Forelimb muscle (tissue), 1 donor: ENCODE results near the gene PI4KA. TPM values are rescaled to one million over a fixed set of nuclear protein-coding genes. Genes with fewer than 3 reads are reported as not detected.
"Not testable (repeated sequence)": the region's sequence is repeated elsewhere in the genome, so short reads cannot be mapped to it uniquely, and the experiment has no call there.

ENCODE experiments used
- DNase-seq: peaks from one replicate; pipeline ENCODE4 v3.0.0-alpha.2; 2013; ENCODE audit warnings: low read depth
- polyA plus RNA-seq: library from polyadenylated mRNA; unstranded; fragments of 120-200 nt; gene quantifications from one replicate; pipeline ENCODE4 v1.2.1, GENCODE V29; 2013; ENCODE audit not compliant: insufficient read length

Gene PI4KA
- polyA plus RNA-seq, 1 donor, result 30.3 TPM

- no peak for DNase-seq
Observed at GRCh38 chr22:20749453-20749852, 109.2 kb downstream of the PI4KA start.

- DNase-seq, result no peak
Observed at GRCh38 chr22:20748731-20749428, 109.7 kb downstream of the PI4KA start.

DNA sequence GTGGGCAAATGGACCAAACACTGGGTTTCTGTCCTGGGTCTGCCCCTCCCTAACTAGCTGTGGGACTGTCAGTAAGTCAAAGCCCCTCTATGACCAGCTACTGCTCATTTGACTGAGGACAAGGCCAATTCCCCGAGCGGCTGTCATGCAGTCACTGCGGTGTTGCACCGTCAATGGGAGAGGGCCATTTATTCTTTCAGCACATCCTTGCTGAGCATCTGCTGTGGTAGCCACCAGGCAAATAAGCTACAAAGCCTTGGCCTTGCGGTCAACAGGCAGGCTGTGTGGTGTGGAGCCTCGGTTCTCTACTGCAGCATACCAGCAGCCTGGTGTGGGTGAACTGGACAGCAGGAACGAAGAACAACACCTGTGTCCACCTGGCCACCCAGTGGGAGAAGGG, 110.5 kb downstream of the PI4KA start:
- DNase-seq, result no peak

DNA sequence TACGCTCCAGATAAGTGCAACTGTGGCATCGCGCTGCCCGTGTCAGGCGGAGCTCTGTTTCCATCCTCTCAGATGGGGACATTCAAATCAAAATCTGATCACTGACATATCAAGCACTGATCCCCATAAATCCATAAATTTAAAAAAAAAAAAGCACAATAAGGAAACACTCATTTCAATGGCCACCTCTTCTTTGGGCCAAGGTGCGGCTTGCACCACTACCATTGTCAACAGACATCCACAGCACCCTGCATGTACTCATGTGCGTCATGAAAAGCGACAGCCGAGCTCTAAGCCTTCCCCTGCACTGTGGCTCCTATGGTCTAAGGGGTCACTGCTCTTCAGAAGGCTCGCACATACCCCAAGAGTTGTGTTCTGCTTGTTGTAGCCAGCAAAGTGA, 111.4 kb downstream of the PI4KA start:
- DNase-seq, result no peak

- no peak for DNase-seq
Observed at GRCh38 chr22:20746431-20747189, 112.0 kb downstream of the PI4KA start.

- DNase-seq, result no peak
Observed at GRCh38 chr22:20745119-20745518, 113.5 kb downstream of the PI4KA start.

GRCh38 chr22:20744456-20744855, 114.2 kb downstream of the PI4KA start:
- no peak for DNase-seq

- DNase-seq, result no peak
Observed at GRCh38 chr22:20742764-20743163, 115.8 kb downstream of the PI4KA start.

DNA sequence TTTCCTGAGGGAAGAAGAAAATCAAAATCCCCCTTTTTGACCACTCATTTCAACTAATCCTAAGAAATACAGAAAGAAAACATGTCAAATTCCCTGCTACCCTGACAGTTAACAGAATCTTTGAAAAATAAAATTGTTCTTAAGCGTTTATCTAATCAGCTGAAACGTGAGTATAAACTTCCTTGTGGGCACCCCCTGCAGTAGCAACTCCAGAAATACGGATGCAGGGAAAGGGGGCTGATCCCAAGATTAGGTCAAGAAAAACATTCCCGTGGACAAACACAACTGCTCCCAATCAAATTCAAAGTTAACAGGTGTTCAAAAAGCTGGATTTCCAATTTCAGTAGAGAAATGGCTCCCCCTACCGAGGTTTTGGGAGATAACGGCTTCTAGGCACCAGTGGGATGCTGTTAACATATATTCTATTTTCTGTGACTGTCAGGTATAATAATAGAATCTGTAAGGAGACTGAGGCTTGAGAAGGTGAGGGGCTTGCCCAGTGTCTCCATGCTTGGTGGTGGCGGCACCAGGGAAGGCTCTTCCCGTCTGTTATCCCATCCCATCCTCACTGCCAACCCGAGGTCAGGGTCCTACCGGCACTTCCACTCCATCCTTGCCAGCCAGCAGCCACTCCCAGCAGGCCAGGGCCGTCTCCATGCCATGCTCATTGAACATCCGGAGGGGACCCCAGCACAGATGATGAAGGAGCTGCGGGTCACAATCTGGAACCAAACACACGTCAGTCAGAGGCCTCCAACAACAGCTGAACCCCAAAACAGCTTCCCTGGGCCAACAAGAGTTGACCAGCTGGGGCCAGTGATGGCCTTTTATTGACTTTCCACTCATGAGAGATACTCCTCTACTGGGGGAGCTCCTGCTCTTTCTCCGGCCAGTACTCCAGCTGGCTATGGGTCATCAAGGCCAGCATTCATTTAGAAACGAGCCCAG, 116.7 kb downstream of the PI4KA start:
- DNase-seq, result no peak

GRCh38 chr22:20741008-20741633, 117.5 kb downstream of the PI4KA start:
- no peak for DNase-seq

DNA sequence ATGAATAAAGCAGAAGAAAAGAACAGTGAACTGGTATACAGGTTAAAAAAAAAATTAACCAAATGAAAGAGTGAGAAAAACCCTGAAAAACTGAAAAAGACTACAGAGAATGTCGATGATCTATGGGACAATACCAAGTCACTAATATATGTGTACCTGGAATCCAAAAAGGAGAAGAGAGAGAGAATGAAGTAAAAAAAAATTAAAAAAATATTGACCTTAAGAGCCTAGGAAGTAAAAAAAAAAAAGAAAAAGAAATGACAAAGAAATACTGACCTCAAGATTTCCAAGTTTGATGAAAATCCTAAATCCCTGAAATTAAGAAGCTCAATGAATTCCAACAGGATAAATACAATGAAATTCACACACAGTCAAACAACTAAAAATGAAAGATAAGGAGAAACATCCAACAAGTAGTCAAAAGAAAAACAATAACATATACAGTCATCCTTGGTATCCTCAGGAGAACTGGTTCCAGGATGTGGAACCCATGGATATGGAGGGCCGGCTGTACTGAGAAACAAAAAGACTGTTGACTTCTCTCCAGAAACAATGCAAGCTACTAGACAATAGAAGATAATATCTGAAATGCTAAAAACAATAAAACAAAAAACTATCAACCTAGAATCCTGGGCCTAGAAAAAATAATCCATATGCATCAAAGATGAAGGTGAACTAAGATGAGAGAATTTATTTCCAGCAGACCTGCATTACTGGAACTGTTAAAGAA, 118.2 kb downstream of the PI4KA start:
- no peak for DNase-seq

GRCh38 chr22:20738394-20739089, 120.1 kb downstream of the PI4KA start:
- DNase-seq, result no peak

GRCh38 chr22:20736891-20737290, 121.7 kb downstream of the PI4KA start:
- DNase-seq, result not testable (repeated sequence)

GRCh38 chr22:20735356-20736162, 123.1 kb downstream of the PI4KA start:
- not testable (repeated sequence) for DNase-seq

GRCh38 chr22:20732431-20732830, 126.2 kb downstream of the PI4KA start:
- DNase-seq, result not testable (repeated sequence)

DNA sequence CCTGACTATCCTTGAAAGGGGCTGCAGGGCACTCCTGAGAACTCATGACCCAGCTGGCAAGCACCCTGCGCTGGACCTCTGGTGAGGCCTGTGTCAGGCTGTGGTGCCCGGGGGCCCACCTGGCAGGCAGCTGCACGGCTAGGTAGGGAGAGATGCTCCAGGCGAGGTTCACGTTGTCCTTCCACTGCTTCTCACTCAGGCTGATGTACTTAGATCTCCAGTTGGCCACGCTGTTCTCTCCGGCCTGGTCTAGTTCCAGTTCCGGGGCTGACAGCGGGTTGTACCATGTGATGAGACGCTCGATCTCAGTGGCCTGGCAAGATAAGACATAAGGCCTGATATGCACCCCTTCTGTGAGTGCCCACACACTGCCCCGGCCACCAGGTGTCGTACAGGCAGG, 129.4 kb downstream of the PI4KA start:
- no peak for DNase-seq

- DNase-seq, result no peak
Observed at GRCh38 chr22:20728523-20729190, 130.0 kb downstream of the PI4KA start.

GRCh38 chr22:20727118-20728015, 131.2 kb downstream of the PI4KA start:
- DNase-seq, result no peak
